Measurements from ENCODE around the gene PGAM1.
"Not testable (repeated sequence)": the region's sequence is repeated elsewhere in the genome, so short reads cannot be mapped to it uniquely, and the experiment has no call there.

Gene PGAM1

DNA sequence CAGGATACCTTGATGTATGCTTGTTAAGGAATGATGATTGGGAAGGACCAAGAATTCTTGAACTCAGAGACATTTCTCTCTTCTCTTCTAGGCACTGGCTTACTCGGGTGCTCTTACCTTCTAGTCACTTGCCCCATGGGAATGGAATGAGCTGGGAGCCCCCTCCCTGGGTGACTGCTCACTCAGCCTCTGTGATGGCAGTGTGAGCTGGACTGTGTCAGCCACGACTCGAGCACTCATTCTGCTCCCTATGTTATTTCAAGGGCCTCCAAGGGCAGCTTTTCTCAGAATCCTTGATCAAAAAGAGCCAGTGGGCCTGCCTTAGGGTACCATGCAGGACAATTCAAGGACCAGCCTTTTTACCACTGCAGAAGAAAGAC lies 30.7 kb downstream of the PGAM1 start:
- DNase-seq (ENCODE audit: low spot score), result no peak

DNA sequence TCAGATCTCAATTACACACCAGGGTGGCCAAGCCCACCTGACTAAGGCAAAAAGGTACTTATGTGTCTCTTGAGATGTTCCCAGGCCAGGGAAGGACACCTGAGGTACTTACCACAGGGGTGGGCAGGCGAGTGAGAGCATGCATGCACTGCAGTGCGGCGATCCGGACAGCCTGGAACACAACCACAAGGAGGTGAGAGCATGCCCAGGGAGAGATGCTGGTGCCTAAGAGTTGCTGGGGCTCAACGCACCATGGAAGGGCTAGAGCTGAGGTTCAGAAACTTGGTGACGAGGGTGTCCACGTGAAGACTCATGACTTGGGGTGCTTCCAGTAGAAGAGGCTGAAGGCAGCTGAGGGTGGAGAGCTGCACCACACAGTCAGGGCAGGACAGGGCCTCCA lies 33.1 kb downstream of the PGAM1 start:
- DNase-seq (ENCODE audit: low spot score), result no peak

DNA sequence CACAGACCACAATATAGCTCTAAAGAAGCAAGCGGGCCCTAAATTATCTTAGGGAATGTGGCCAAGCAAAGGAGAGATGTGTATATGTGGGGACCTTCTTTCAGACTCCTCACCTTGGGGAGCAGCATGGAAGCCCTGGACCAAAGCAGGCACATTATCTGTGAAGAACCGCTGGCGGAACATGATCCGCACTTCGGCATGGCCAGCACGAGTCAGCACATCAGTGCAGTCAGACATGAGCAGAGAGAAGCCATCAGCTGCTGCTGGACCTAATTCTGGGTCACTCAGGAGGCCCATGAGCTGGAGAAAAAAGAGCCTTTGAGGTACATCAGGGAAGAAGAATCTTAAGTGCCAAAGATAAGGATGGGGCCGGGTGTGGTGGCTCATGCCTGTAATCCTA lies 33.9 kb downstream of the PGAM1 start:
- no peak for DNase-seq (ENCODE audit: low spot score)

DNA sequence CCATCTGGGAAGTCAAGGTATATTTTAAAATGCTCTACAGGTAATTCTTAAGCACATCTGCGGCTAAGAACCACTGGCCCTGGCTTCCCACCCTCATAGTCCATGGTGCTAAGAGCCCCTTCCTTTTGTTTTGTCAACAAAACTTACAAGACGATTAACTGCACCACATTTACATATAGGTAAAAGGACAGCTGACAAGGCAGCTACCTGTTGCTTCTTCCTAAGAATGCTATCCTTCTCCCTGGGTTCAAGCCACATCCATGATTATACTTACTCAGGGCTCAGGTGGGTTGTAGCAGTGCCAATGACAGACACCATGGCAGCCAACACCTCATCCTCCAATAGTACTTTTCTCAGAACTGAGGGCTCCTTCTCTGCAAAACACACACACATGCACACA lies 36.3 kb downstream of the PGAM1 start:
- no peak for DNase-seq (ENCODE audit: low spot score)

DNA sequence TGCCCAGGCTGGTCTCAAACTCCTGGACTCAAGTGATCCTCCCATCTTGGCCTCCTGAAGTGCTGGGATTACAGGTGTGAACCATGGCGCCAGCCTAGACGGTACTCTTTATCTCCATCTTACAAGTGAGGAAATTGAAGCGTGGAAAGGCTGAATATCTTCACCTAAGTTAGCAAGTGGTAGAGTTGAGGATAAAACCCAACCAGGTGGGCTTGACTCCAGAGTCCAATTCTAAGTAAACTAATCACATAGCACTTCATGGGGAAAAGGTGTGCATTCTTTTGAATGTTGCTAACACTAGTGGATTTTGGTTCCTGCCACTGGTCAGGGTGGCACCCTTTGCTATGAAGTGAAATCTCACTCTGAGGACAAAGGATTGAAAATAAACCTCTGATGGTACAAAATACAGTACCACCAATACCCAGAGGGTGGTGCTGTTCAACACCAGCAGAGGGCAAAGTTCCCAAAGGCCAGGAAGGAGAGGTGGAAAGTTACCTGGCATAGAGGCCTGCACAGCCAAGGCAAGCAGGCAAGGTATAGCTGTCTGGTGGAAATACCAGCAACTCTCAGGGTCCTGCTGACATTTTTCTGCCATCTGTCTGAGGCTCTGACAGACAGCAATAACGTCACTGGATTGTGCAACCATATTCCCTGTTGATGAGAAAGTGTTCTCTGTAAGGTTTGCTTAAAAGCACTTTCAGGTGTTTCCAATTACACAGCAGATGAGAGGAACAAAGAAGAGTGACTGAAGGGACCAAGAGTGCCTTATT lies 37.6 kb downstream of the PGAM1 start:
- DNase-seq (ENCODE audit: low spot score), result peak; percentile 45

DNA sequence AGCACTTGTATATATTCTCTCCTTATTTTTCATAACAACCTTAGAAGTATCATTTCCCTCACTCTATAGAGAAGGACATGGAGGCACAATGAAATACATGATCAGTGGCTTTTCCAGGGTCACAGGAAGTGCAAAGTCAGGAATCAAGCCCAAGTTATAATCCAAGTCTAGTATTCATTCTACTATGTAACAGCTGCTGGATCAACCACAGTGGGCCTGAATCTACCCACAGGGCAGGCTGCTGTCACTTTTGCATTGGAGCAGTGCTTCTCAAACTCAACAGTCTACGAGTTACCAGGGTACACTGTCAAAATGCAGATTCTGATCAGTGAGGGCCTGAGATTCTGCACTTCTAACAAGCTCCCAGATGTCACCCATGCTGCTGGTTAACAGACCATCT lies 38.2 kb downstream of the PGAM1 start:
- DNase-seq (ENCODE audit: low spot score), result no peak

DNA sequence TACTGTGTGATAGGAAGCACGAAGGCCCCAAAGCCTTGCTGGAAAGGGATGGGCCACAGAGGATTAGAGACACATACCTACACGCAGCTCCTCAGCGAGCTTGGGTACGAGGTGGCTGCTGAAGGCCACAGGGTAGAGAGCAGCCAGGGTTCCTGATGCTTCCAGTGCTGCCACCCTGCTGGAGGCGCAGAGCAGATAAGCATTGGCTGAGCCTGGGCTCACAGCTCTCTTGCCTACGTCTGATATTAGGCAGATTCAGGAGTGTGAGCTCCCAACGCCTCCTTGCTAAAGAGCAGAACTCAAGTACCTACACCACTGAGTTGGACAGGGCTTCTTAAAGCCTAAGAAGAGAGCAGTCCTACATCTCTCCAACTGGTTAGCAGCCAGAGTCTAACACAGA lies 40.0 kb downstream of the PGAM1 start:
- DNase-seq (ENCODE audit: low spot score), result no peak

DNA sequence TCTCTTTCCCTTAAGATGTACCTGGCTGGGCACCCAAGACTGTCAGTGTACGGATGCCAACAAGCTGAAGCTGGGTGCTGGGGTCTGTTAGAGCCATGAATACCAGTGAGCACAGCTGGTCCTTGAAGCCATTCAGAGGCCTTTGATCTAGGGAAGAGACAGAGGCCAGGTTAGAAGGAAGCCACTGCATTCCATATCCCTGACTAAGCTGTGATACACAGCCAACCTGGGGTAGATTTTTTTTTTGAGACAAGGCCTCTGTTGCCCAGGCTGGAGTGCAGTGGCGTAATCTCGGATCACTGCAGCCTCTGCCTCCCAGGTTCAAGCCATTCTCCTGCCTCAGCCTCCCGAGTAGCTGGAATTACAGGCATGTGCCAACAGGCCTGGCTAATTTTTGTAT lies 40.8 kb downstream of the PGAM1 start:
- DNase-seq (ENCODE audit: low spot score), result no peak

DNA sequence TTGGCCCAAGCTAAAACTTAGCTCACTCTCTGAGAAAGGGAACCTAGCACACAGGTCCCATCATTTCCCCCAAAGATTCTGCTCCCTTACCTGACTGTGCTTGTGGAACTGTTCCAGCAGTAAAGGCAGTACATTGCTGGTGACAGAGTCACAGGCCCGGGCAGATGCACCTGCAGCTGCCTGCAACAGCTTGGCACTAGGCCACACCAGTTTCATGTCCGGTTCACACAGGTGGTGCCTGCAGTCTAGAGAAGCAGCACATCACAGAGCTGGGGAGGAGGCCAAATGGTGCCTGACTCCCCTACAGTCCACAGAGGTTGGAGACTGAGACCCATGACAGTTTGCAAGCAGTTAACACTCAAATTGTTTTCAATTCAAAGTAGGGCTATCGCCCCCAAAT lies 42.2 kb downstream of the PGAM1 start:
- no peak for DNase-seq (ENCODE audit: low spot score)

DNA sequence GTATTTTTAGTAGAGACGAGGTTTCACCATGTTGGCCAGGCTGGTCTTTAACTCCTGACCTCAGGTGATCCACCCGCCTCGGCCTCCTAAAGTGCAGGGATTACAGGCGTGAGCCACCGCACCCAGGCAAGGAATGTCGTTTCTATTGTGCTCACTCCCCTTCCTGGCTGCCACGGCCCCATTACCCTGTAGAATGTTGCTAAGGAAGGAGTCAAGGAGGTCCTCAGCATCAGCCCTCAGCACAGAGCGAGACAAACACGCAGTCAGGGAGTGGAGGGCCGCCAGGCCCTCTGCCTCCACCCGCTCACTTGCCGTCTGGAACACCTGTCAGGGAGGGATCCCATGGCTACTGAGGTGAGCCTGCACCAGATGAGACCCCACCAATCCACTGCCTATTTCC lies 42.8 kb downstream of the PGAM1 start:
- not testable (repeated sequence) for DNase-seq (ENCODE audit: low spot score)

DNA sequence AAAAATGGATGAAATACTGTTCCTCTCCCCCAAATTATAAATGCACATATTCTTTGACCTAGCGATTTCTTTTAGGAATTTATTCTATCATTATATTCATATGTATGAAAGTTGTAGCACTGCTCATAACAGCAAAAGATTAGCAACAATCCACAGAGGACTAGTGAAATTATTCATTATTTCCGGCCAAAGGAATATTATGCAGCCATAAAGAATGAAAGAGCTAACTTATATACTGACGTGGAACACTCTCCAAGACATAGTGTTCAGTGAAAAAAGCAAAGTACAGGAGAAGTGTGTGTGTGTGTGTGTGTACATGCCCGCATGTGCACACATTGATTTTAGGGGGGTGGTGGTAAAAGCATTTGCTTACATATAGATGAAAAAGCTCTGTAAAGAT lies 48.9 kb downstream of the PGAM1 start:
- DNase-seq (ENCODE audit: low spot score), result no peak

DNA sequence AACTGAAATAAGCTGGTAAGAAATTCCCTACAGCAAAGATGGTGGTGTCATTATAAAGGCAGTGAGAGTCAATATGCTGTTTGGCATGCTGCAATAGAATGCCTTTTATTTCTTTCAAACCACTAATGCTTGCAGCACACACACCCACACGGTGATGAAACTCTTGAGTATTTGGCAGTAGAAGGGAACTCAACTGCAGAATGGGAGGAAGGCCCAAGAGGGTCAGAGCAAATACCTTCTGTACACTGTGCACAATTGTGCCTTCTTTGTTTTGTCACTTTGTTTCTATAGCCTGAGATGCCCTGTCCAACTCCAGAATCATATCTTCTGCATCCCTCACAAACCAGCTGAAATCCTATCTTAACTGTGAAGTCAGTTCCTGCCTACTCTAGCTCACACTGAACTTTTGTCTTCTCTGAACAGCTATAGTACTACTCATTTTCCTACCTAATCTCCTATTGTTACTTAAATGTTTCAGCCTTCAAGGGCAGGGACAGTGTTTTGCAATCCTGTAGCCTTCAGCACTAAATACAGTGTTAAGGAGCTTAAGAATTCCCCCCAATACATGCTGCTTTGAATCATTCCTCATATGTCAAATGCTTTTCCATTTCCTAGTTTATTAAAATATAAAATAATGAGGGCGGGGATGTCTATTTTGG lies 50.1 kb downstream of the PGAM1 start:
- no peak for DNase-seq (ENCODE audit: low spot score)

DNA sequence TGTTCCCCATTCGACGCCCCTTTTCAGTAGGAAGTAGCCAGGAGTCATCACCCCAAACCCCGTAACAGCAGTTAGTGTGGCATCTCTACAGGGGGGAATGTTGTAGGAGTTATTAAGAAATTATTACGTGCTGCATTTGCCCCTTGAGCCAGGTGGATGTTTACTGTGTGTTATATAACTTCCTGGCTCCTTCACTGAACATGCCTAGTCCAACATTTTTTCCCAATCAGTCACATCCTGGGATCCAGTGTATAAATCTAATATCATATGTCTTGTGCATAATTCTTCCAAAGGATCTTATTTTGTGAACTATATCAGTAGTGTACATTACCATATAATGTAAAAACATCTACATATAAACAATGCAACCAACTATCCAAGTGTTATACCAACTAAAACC lies 53.4 kb downstream of the PGAM1 start:
- DNase-seq (ENCODE audit: low spot score), result not testable (repeated sequence)

DNA sequence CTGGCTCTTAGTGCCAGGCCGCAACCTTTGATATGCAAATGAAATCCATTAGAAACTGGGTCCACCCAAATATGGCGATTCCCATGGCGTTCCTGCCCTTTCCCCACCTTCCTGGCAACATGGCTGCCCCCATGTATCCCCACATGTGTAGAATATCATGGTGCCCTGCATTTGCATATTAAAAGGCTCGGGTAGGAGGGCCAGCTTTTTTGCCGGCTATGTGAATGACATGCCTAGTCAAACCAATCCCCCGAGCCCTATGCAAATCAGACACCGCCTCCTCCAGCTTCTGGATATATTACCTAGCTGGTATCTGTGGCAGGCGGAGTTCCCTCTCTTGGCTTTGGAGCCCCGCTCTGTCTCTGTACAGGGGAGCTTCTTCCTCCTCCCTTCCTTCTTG lies 53.9 kb downstream of the PGAM1 start:
- peak; percentile 29 for DNase-seq (ENCODE audit: low spot score)

DNA sequence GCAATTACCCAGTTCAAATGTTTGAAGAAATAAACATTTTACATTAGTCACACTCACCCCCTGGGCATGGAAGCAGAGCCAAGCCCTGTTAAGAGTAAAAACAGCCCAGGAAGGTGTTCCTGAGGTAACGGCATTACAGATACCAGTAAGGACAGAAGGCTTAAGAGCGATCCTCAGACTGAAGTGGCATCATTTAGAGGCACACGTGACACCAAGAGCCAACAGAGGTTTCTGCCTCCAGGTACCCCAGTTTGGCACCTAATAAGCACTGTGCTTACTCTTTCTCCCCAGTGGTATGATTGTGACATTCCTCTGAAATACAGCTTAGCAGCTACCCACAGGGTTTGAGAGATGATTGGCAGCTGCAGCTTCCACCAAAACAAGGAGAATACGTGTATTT lies 55.1 kb downstream of the PGAM1 start:
- no peak for DNase-seq (ENCODE audit: low spot score)

DNA sequence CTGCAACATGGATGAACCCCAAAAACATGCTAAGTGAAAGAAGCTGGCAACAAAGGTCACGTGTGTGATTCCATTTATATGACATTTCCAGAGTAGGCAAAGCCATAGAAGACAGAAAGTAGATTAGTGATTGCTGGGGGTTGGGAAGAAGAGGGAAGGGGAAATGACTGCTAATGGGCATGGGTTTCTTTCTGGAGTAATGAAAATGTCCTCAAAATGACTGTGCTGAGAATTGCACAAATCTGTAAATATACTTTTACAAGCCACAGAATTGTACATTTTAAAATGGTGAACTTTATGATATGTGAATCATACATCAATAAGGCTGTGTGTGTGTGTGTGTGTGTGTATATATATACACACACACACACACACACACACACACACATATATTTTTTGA lies 56.4 kb downstream of the PGAM1 start:
- no peak for DNase-seq (ENCODE audit: low spot score)
